Eye (tissue), 1 donor: ENCODE results near the gene COX6A2.
A peak's percentile ranks its signal among the peaks of the same experiment; 100 is the strongest.
"Not testable (repeated sequence)": the region's sequence is repeated elsewhere in the genome, so short reads cannot be mapped to it uniquely, and the experiment has no call there.

ENCODE experiments used
- DNase-seq: peaks from one replicate; pipeline ENCODE4 v3.0.0-alpha.2; 2015

COX6A2 gene

DNA sequence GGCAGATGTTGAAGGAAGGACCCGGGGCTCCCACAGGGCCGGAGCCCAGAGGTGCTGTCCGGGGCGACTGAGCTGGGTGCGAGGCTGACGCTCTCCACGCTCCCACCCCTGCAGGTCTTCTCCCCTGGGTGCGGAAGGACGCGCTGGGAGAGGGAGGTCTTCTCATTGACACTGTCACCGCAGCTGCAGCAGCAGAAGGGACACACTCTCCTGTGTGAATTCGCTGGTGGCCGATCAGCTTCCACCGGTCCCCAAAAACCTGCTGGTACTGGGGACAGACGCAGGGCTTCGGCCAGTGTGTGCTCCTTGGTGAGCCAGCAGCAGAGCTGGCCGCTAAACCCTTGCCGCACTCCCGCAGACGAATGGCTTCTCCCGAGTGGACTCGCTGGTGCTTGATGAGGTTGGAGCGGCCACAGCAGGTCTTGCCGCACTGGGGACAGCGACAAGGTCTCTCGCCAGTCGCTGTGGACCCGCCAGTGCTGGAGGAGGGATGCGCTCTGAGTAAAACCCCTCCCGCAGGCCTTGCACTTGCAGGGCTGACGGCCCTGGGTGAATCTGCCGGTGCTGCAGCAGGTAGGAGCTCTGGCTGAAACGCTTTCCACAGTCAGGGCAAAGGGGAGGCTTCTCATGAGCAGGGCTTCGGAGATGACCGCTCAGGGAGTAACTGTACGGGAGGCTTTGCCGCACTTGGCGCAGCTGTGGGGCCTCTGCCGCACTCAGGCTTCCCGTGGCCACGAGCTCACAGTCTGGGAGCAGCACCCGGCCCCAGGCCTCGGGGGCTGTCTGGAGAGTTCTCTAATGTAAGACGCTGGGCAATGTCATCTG lies 8.3 kb upstream of the COX6A2 start:
- DNase-seq: no peak

DNA sequence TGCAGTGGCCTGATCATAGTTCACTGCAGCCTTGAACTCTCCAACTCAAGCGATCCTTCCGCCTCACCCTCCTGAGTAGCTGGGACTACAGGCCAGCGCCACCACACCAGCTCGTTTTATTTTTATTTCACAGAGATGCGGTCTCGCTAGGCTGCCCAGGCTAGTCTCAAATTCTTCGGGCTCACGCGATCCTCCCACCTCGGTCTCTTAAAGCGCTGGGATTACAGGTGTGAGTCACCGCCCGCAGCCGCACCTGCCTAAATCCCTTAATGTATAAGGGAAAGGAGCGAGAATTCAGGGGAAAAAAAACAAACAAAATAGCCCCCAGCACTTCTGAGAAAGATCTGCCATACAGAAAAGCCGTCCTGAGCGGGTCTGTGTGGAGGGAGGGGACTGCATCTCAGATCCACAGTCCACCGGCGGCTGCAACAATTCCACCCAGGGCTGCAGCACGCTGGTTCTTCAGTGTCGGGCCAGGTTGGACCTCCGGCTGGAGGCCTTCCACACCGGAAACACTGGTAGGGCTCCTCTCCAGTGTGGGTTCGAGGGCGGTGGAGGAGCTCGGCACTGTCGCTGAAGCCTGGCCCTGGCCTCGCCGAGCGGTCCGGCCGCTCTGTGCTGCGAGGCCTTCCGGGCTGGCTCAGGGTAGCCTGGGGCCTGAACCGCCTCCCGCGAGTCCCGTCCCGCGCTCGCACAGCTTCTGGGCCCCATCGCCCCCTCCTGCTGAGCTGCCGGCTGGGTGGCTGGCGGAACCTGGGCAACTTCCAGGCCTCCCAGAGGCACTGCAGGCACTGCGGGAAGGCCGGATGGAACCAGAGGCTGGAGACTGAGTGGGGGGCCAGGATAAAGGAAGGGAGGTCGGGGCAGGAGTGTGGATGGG lies 7.4 kb upstream of the COX6A2 start:
- DNase-seq: no peak

DNA sequence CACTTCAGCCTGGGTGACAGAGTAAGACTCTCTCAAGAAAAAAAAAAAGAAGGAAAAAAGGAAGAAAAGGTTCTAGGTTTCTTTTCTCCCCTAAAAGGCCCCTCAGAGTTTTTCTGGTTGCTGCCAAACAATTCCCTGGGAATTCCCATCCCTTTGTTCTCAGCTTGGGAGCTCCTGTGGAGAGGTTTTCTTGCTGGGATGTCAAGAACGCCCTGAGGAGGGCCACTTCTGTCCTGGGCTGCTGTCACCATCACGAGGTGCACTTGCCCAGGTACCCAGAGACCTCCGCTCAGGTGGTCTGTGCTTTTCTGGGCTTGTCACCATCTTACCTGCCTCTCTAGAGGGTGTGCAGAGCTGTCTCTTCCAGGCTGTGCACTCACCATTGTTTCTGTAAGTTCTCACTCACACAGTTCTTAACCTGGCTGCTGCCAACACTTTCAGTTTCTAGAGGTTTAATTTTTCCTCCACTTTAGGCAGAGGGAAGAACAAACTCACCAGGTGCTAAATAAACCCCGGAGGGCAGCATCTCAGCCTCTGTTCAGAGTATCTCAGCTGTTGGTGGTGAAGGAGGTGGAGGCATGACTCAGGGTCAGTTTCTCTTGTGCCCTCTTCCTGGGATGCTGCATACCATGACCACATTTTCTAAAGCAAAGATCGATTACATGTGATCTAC lies 2.4 kb upstream of the COX6A2 start:
- no peak for DNase-seq

DNA sequence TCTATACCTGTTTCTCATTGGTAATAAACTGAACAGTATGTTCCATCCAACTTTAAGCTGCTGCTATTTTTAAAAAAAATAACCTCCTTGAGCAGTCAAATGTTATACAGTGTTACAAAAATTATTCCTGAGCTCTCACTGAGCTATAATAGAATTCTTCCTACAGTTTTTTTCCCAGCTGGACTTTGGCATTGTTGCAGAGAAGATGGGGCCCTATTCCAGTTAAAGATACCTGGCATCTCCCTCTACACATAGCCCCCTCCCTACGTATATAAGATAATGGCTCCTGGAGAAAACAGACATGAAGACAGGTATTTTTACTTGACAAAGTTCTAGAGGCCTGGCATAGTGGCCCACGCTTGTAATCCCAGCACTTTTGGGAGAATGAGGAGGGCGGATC lies 1.6 kb upstream of the COX6A2 start:
- no peak for DNase-seq

DNA sequence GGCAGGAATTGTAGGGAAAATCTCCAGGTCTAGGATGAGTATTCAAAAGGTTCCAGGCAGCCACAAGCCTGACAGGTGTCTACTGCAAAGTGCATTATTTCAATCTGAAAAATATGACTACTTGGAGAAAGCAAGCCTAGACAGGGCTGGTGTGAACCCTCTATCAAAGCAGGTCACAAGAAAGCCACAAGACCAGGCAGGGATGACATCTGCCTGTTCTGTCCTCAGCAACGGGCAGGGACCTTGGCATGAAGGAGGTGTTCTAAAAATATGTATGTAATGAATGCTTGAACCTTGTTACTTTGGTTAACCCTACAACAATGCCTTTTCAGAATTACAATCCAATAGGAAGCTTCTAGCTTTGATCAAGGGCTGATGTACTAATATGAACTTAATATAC lies 1.2 kb upstream of the COX6A2 start:
- DNase-seq: no peak

DNA sequence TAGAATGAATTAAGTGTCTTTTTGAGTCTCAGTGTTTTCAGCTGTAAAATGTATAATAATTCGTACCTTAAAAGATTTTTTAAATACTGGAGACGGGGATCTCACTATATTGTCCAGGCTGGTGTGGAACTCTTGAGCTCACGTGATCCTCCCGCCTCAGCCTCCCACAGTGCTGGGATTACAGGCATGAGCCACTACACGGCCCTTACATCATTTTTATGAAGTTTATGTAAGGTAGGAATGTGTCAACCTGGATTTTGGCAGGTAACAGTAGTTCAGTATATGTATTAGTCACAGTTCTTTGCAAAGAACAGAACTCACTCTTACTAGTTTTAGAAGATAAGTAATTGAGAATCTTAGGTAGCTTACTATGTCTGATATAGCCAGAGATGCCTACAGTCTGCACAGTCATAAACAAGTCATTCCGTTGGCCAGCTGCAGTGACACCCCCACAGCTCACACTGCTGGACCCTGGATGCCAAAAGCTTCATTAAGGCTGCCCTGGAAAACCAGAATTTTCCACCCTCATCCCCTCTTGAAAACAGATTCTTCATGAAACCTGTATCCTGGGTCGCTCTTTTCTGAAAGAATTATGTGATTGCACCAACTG lies 583 bp upstream of the COX6A2 start:
- DNase-seq: no peak

DNA sequence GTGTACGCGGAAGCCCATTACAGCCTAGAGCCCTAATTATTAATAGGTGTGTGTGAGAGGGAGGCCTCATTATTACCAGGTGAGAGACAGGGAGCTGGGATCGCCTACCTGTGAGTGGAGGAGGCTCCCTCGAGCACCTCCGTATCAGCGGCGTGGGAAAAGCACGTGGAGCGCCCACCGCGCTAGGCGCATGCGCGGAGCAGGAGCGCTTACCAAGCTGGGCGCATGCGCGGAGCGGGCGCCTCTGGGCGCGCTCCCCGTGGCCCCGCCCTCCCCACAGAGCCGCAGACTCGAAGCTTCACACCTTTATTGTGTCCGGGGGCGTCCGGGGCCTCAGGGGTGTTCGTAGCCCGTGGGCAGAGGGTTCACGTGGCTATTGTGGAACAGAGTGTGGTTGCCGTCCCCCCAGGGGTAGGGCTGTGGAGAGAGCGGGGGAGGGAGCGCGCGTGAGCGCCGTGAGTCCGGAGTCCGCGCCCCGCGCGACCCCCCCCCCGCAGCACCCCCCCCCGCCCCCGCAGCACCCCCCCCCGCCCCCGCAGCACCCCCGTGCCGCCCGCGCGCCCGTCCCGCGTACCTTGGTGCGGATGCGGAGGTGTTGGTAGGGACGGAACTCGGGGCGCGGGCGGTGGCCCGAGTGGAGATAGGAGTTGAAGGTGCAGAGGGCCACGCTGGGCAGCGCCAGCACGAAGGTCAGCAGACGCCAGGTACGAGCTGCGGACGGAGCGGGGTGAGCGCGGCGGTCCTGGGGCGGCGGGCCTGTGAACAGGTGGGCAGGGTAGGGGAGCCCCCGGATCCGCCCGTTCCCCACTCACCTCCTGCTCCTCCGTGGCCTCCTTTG lies 500 bp downstream of the COX6A2 start:
- DNase-seq: peak; percentile 73

DNA sequence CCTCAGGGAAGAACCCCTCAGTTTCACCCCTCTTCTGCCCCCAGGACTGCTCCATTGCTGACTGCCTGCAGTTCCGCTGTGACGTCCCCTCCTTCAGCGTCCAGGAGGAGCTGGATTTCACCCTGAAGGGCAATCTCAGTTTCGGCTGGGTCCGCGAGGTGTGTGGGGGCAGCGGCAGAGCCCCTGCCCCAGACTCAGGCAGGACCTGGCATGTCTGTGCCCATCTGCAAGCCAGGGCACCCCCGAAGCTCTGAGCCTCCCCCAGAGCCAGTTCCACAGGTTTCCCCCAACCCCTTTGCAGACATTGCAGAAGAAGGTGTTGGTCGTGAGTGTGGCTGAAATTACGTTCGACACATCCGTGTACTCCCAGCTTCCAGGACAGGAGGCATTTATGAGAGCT lies 4.4 kb downstream of the COX6A2 start:
- no peak for DNase-seq

DNA sequence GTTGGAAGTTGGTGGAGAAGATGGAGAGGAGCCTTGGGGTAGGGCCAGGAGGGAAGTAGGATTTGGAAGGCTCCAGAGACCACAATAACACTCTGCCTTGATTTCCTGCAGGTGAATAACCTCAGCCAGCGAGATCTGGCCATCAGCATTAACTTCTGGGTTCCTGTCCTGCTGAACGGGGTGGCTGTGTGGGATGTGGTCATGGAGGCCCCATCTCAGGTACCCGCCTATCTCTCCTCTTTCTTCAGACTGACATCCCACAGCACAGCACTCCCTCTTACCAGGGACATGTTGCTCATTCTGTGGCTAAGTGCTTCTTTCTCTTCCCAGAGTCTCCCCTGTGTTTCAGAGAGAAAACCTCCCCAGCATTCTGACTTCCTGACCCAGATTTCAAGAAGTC lies 4.9 kb downstream of the COX6A2 start:
- no peak for DNase-seq

DNA sequence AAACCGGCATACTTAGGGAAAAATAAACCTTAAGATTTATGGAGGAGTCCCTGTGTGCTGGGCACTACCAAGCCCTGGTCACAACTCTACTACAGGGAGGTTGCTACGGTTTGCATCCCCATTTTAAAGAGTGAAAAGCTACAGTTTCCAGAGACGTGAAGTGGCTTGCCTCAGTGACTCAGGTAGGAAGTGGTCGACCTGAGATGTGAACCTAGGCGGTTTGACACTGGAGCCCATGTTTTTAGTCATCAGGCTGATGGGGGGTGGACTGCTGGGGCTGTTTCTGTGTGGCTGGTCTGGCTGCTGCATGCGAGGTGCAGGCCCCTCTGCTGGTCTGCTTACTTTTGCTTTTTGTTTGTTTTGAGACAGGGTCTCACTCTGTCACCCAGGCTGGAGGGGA lies 6.6 kb downstream of the COX6A2 start:
- no peak for DNase-seq

DNA sequence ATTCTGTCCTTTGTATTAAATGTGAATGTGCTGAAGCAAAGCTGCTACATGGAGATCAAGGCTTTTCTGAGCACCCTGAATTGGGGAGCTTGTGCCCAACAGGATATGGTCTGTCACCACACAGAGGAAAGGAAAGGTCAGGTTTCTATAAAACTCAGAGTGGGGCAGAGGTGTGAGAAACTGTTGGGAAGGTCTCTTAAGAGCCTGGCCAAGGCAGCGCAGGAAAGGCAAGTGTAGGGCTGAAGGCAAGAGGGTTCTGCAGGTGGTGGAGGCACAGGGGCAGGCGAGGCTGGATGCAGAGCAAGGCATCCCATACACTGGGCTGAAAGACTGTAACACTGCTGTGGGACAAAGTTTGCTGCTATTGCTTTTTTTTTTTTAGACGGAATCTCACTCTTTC lies 8.1 kb downstream of the COX6A2 start:
- no peak for DNase-seq

DNA sequence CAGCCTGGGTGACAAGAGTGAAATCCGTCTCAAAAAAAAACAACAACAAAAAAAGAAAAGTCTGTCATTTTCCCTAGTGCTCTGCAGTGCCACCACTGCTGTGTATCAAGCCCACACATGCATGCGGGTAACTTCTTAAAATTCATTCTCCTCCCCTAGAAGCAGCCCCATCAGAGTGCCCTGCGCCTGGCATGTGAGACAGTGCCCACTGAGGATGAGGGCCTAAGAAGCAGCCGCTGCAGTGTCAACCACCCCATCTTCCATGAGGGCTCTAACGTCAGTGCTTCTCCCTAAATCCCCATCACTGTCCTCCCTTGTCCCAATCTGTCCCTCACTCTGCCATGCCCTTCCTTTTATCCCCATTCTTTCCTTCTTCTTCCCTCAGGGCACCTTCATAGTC lies 10.2 kb downstream of the COX6A2 start:
- DNase-seq: no peak

DNA sequence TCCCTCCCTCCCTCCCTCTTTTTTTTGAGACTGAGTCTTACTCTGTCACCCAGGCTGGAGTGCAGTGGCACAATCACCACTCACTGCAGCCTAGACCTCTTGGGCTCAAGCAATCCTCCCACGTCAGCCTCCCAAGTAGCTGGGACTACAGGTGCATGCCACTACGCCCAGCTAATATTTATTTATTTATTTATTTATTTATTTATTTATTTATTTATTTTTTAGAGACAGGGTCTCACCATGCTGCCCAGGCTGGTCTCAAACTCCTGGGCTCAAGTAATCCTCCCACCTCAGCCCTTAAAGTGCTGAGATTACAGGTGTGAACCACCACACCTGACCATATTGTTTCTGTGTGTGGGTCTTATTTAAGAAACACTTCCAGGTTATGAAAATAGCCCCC lies 11.1 kb downstream of the COX6A2 start:
- not testable (repeated sequence) for DNase-seq

DNA sequence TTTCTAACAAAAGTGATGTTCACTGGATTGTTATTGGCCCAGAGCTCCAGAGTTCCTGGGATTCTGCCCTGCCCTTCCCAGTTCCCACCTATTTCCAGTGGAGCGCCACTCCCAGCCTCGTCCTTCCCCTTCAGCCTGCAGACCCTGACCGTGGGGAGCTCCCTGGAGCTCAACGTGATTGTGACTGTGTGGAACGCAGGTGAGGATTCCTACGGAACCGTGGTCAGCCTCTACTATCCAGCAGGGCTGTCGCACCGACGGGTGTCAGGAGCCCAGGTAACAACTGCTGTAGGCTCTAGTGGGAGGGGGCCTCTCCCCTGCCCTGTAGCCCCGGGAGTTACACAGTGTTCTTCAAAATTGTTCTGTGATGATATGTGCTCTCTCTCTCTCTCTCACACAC lies 11.8 kb downstream of the COX6A2 start:
- no peak for DNase-seq

DNA sequence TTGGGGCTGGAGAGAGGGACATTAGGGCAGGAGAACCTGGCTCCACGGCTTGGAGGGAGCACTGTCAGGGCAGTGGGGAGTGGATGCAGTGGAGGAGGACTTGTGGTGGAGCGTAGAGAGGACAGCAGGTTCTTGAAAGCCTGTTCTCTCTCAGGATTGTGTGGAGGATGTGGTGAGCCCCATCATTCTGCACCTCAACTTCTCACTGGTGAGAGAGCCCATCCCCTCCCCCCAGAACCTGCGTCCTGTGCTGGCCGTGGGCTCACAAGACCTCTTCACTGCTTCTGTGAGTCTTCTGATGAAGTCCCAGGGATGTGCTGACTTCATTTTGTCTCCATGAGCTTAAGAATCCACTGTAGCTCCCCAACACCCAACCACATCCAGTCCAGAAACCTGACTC lies 13.5 kb downstream of the COX6A2 start:
- no peak for DNase-seq

DNA sequence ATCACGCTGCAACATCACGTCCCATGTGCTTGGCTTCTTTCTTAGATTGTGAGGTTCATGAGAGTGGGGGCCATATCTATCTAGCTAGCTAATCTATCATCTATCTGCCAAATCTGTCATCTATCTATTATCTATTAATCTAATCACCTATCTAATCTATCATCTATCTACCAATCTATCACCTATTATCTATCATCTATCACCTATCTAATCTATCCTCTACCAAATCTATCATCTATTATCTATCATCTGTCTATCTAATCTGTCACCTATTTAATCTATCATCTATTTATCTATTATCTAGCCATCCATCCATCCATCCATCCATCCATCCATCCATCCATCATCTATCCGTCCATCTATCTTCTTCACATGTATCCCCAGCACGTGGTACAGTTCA lies 14.2 kb downstream of the COX6A2 start:
- DNase-seq: no peak

DNA sequence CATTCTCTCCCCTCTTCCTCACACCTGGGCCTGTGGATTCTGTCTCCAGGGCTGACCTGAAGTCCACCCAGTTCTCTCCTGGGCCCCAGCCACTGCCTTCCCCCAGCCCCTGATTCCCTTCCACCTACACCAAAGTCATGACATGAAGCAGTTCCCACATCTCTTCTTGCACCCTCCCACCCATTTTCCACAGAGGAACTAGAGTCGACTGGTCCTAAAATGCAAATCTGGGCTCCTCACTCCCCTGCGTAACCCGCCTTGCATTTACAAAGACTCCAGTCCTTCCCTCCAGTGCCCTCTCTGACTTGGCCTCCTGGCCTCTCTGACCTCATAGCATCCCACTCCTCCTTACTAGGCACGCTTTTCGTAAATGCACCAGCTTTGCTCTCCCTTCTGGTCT lies 14.8 kb downstream of the COX6A2 start:
- no peak for DNase-seq

DNA sequence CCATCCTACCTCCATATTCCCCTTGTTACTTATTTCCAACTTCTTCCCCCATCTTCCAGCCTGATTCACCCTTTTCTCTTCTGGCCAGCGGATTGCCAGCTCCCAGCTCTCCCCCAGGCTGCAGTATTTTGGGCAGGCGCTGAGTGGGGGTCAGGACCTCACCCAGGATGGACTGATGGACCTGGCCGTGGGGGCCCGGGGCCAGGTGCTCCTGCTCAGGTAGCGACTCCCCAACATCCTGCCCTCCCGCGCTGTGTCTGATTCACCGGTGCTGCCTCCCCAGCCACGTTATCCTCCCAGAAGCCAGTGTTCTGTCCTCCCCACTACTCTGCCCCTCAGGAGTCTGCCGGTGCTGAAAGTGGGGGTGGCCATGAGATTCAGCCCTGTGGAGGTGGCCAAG lies 15.4 kb downstream of the COX6A2 start:
- DNase-seq: no peak

DNA sequence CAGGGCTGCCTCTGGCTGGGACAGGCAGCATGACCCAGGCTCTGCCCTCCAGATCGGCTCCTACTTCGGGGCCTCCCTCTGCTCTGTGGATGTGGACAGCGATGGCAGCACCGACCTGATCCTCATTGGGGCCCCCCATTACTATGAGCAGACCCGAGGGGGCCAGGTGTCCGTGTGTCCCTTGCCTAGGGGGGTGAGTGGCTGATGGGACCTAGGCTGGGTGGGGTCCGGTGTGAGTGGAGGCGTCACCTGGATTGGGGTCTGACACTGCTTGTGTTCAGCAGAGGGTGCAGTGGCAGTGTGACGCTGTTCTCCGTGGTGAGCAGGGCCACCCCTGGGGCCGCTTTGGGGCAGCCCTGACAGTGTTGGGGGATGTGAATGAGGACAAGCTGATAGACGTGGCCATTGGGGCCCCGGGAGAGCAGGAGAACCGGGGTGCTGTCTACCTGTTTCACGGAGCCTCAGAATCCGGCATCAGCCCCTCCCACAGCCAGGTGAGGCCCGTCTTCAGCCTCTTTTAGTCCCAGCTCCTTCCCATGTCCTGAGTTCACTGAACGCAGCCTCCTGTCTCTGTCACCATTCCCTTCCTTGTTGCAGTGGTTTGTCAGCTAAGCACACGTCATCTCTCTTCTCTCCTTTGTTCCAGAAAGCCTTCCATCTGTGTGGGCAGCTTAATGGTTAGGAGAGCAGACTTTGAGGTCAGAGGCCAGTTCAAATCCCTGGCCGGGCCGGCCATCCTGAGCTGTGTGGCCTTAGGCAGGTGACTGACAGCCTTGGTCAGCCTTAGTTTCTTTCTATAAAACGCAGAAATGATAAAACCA lies 16.9 kb downstream of the COX6A2 start:
- DNase-seq: no peak

DNA sequence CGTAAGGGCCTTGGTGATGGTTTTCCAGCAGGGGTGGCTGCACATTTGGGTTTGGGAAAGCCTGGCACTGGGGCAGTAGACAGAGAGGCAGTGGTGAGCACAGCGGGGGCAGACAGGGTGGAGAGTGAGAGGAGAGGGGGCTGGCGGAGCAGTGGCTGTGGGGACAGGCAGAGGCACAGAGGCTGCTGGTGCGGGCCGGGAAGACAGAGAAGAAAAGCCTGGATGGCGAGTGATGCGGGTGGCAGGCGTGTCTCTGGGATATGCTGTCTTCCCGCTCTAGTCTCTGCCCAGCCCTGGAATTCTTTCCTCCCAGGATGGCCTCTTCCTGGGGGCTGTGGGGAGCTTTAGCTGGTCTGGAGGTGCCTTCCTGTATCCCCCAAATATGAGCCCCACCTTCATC lies 18.1 kb downstream of the COX6A2 start:
- no peak for DNase-seq

DNA sequence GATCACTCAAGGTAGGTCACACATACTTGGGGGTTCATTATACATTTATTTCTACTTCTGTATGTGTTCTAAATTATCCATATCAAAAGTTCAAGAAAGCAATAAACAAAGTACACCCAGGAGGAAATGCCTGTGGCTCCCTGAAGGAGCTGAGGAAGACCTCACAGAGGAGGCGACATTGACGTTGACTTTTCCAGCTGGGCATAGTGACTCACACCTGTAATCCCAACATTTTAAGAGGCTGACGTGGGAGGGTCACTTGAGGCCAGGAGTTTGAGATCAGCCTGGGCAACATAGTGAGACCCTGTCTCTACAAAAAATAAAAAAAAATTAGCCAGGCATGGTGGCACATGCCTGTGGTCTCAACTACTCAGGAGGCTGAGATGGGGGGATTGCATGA lies 18.7 kb downstream of the COX6A2 start:
- no peak for DNase-seq
